ENCODE measurements around the gene RNF14.

DNA sequence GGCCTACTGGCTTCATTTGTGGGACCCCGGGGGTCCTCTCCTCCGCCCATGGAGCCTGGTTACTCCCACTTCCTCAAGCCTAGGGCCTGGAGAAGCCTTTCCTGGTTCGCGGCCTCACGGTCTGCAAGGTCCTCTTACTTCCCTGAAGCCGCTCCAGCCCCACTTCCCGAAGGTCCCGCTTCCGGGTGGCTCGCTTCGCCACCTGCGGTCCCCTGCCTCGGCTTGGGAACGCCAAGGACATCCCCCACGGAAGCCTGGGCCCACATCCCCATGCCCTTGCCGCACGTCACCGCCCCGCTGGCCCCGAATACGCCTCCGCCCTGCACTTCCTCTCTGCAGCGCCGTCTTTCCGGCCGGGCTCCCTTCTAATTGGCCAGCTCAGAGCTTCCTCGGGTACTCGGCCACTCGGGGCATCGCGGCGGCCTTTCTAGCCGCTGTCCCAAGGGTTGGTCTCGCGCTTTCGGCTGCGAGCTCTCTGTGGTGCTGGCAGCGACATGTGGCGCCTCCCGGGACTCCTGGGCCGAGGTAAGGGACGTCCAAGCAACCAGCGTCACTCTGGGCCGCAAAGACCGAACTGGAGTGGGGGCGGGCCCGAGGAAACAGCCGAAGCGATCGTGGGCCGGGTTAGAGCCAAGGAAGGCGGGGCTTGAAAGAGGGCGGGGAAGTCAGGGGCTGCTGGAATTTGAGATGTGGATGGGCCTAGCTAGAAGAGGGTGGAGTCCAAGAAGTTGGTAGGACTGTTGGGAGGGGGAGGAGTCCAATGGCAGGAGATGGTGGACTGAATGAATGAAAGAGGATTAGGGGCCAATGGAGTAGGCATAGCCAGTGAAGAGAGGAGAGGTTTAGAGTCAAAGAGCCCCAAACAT is 45.2 kb upstream of the RNF14 start, which contains the start of gene DELE1:
- TF ChIP-seq ATF3 (CRISPR knock-in tag; conservative IDR thresholded peaks at IDR 0.05) (no peak), STAT6 (CRISPR knock-in tag; conservative IDR thresholded peaks at IDR 0.05; ENCODE audit: low read depth) (no peak), ELF4 (CRISPR knock-in tag; IDR thresholded peaks at IDR 0.05; ENCODE audit: low read depth) (no peak; the same call in 1 of the 2 replicates), KAT7 (CRISPR knock-in tag; IDR thresholded peaks at IDR 0.05; ENCODE audit: borderline replicate concordance) (no peak)
- TF ChIP-seq, protein P1, sequence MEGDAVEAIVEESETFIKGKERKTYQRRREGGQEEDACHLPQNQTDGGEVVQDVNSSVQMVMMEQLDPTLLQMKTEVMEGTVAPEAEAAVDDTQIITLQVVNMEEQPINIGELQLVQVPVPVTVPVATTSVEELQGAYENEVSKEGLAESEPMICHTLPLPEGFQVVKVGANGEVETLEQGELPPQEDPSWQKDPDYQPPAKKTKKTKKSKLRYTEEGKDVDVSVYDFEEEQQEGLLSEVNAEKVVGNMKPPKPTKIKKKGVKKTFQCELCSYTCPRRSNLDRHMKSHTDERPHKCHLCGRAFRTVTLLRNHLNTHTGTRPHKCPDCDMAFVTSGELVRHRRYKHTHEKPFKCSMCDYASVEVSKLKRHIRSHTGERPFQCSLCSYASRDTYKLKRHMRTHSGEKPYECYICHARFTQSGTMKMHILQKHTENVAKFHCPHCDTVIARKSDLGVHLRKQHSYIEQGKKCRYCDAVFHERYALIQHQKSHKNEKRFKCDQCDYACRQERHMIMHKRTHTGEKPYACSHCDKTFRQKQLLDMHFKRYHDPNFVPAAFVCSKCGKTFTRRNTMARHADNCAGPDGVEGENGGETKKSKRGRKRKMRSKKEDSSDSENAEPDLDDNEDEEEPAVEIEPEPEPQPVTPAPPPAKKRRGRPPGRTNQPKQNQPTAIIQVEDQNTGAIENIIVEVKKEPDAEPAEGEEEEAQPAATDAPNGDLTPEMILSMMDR (IDR thresholded peaks at IDR 0.05), result no peak
